ENCODE data around the gene IL17RD. TPM values are rescaled to one million over a fixed set of nuclear protein-coding genes. Genes with fewer than 3 reads are reported as not detected.
A peak's percentile ranks its signal among the peaks of the same experiment; 100 is the strongest.

IL17RD gene
- total RNA-seq, 1 experiment from 2014 or later, result 31.7 TPM

- no CpG with 5 or more reads among the region's 8 CpGs for WGBS (ENCODE audit: extremely low coverage, insufficient read length, low lambda C conversion rate)
- H3K56ac ChIP-seq (ENCODE audit: insufficient read length, low read depth, low read length), result no peak overlapping the region
- no peak for DNase-seq
- H3K27me3 ChIP-seq (ENCODE audit: insufficient read depth, low read length), result no peaks in the 10 kb centered on the region; the same call in 1 of the 2 replicates
- no peak overlapping the region for H2AFZ ChIP-seq (ENCODE audit: low read length)
- H3K9me3 ChIP-seq (ENCODE audit: control insufficient read depth, low read depth, low read length), result no peaks in the 10 kb centered on the region
- H3K36me3 Mint-ChIP-seq (ENCODE audit: insufficient read depth in 1 of 3, low read depth in 3 of 3), result peaks cover 0 to 6% (median 3%) of the 10 kb centered on the region in 3 experiments; a peak in 3 of 7 replicates
- H3K27ac Mint-ChIP-seq, result no peak overlapping the region
- peaks cover 63% of the 10 kb centered on the region for H3K27me3 Mint-ChIP-seq (ENCODE audit: low read depth)
- H4K5ac ChIP-seq (ENCODE audit: insufficient read length, low read depth, low read length), result no peak overlapping the region
- H3K4me2 ChIP-seq (ENCODE audit: insufficient read depth, insufficient read length, low read length), result peak overlapping the region; percentile 70
- H4K20me1 ChIP-seq (ENCODE audit: control insufficient read depth, insufficient read depth, insufficient read length), result no peaks in the 10 kb centered on the region
- H3K18ac ChIP-seq (ENCODE audit: insufficient read length, low read depth, low read length), result no peak overlapping the region
- peaks cover 33% of the 10 kb centered on the region for H3K4me1 ChIP-seq (ENCODE audit: insufficient read depth, low read length)
- no peak for TF ChIP-seq CTCF (conservative IDR thresholded peaks at IDR 0.05)
- no peak overlapping the region for H2BK20ac ChIP-seq (ENCODE audit: low read depth, low read length, poor library complexity, severe bottlenecking)
- no peak overlapping the region for H2BK15ac ChIP-seq (ENCODE audit: low read depth, low read length)
- no peak overlapping the region for H3T11ph ChIP-seq (ENCODE audit: low read length)
- H2AK5ac ChIP-seq (ENCODE audit: insufficient read length, low read length), result no peak overlapping the region
- H4K8ac ChIP-seq (replicated peaks; ENCODE audit: insufficient read length, low read depth, low read length), result no peak overlapping the region
- no peaks in the 10 kb centered on the region for H3K79me1 ChIP-seq (ENCODE audit: insufficient read depth, low read depth, low read length, poor library complexity, severe bottlenecking)
- no peak overlapping the region for H2BK12ac ChIP-seq (ENCODE audit: insufficient read length, low read depth, low read length)
- no peaks in the 10 kb centered on the region; a peak in 1 of 5 replicates for H3K9me3 Mint-ChIP-seq
- no peak overlapping the region for H3K27ac ChIP-seq (ENCODE audit: insufficient read length, low read depth, low read length)
- H3K14ac ChIP-seq (ENCODE audit: insufficient read depth, low read length), result no peak overlapping the region
- peak overlapping the region; percentile 57 for H3K9ac ChIP-seq (ENCODE audit: extremely low read depth, insufficient read length, low read length)
- H2BK120ac ChIP-seq (ENCODE audit: low read depth, low read length, poor library complexity, severe bottlenecking), result no peak overlapping the region
- H3K23ac ChIP-seq (ENCODE audit: insufficient read length, low read depth, low read length), result no peak overlapping the region
- H3K4ac ChIP-seq (ENCODE audit: low read depth, low read length), result no peak overlapping the region
- peaks cover 9% of the 10 kb centered on the region for H3K23me2 ChIP-seq (ENCODE audit: insufficient read length, low read depth, low read length, poor library complexity, severe bottlenecking)
- peaks cover 7% of the 10 kb centered on the region; the same call in 1 of the 2 replicates for H3K79me2 ChIP-seq (ENCODE audit: insufficient read depth, low read length)
- H4K91ac ChIP-seq (ENCODE audit: insufficient read length, low read depth, low read length), result no peak overlapping the region
- H3K4me3 Mint-ChIP-seq, result peak overlapping the region; percentile 81 to 93
- H2BK5ac ChIP-seq (ENCODE audit: insufficient read length, low read length), result no peak overlapping the region
- H3K4me1 Mint-ChIP-seq, result peaks cover 60 to 65% of the 10 kb centered on the region in 2 experiments
Measured at GRCh38 chr3:57163751-57164150, 1.4 kb downstream of the IL17RD start.
